Right lobe of liver (tissue), 4 donors: ENCODE results near the gene CDKAL1.

Experiments used
- CTCF ChIP-seq, 4 donors: fragments of 200-600 bp in 3 of 4; fragments of 450-650 bp in 1 of 4; IDR thresholded peaks; one replicate each; pipeline versions ENCODE4 v1.5.1 to v1.8.0; 2016 to 2022; ENCODE audit warnings: antibody characterized with exemption in 4 of 4, mild to moderate bottlenecking in 2 of 4
- POLR2A ChIP-seq: fragments of 450-650 bp; IDR thresholded peaks from one replicate; pipeline ENCODE4 v1.6.1; 2017; ENCODE audit warnings: antibody characterized with exemption, mild to moderate bottlenecking
- donor health status: DM: no; HTN: no; CAD: no.
- donor health status: DM: no; HTN: no; CAD: no.
- donor health status: DM: no; HTN: yes; CAD: no.

- TF ChIP-seq CTCF (IDR thresholded peaks at IDR 0.05): no peak
- no peak for TF ChIP-seq POLR2A
These were observed 408.9 kb downstream of the CDKAL1 start for GRCh38 chr6:20943040-20943627.
